ENCODE results near the gene SLC4A2.

- TF ChIP-seq, protein P1, sequence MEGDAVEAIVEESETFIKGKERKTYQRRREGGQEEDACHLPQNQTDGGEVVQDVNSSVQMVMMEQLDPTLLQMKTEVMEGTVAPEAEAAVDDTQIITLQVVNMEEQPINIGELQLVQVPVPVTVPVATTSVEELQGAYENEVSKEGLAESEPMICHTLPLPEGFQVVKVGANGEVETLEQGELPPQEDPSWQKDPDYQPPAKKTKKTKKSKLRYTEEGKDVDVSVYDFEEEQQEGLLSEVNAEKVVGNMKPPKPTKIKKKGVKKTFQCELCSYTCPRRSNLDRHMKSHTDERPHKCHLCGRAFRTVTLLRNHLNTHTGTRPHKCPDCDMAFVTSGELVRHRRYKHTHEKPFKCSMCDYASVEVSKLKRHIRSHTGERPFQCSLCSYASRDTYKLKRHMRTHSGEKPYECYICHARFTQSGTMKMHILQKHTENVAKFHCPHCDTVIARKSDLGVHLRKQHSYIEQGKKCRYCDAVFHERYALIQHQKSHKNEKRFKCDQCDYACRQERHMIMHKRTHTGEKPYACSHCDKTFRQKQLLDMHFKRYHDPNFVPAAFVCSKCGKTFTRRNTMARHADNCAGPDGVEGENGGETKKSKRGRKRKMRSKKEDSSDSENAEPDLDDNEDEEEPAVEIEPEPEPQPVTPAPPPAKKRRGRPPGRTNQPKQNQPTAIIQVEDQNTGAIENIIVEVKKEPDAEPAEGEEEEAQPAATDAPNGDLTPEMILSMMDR (conservative IDR thresholded peaks at IDR 0.05; ENCODE audit: low read length): no peak
- no peak for TF ChIP-seq EZH2phosphoT487 (IDR thresholded peaks at IDR 0.05; ENCODE audit: borderline replicate concordance)
Measured at GRCh38 chr7:151104411-151105235, 45.2 kb downstream of the SLC4A2 start.

All from Loucy (cell line).